IPS-NIHi7 (cell line): ENCODE measurements around the gene ZNF276.
A peak's percentile ranks its signal among the peaks of the same experiment; 100 is the strongest.
"Not testable (repeated sequence)": the region's sequence is repeated elsewhere in the genome, so short reads cannot be mapped to it uniquely, and the experiment has no call there.

Source experiments
- DNase-seq: peaks from one replicate; pipeline ENCODE4 v3.0.0; 2012; ENCODE audit warnings: mixed read lengths; ENCODE audit errors: extremely low spot score

Gene ZNF276

DNA sequence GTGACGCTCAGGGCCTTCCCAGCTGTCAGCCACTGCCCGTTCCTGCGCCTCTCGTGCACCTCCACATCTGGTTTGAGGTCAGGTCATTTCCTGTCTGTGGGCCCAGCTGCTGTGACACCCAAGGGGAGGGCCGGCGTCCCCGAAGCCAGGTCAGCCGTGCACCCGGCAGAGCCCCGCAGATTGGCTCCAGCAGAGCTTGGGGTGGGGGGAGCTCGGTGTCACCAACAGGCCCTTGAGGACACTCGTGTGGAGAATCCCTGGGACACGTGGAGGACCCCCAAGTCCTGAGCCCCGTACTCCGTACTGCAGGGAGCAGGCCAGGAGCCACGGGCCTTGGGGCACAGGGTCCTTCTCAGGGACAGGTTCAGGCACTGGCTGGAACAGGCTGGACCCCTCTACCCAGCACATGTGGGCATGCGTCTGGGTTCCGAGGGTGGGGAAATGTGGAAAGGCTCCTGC is 24.6 kb upstream of the ZNF276 start:
- no peak for DNase-seq

DNA sequence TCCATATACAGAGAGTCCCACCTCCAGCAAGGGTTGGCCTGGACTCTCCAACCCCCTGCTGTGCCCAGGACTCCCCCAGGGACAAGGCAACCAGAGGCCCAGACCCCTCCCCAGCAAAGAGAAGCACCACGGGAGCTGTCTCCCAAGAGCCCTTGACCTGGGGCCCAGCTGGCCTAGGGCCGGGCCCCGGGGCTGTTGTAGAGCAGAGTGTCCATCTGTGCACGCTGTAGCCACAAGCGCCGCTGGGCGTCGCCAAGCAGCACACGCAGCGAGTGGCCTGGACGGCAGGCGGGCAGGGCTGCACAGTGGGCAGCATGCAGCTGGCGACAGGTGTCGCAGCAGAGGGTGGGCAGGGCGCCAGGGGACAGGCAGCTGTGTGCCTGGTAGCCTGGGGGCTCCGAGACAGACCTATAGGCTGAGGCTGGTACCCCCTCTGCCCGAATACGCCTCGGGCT is 24.1 kb upstream of the ZNF276 start:
- DNase-seq = no peak

DNA sequence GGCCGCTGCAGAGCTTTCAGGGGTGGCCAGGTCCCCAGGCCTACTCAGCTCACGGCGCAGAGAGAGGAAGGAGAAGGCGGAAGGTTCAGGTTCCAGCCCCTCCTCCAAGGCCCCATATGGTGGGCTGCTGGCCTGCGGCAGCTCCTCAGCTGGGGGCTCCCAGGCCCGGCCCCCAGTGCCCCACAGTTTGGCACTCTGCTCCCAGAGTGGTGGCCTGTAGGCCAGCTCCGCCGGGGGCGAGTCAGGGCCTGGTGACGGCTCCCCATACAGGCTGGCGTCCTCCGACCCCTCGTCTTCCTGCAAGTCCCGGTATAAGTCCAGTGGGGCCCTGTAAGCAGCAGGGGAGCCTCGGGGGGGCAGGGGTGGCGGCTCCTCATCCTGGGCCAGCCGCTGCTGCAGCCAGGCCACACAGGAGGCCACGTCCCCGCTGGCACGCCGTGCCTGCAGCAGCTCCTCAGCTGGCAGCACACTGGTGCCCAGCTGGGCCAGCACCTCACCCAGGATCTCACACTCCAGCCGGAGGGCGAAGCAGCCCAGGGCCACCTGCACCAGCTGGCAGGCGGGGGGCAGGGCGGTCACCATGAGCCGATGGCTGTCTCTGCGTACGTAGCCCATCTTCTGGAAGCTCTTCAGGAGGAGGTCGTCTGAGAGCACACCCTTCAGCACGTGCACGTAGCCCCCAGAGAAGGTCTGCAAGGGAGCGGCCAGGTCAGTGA is 23.6 kb upstream of the ZNF276 start:
- no peak for DNase-seq

DNA sequence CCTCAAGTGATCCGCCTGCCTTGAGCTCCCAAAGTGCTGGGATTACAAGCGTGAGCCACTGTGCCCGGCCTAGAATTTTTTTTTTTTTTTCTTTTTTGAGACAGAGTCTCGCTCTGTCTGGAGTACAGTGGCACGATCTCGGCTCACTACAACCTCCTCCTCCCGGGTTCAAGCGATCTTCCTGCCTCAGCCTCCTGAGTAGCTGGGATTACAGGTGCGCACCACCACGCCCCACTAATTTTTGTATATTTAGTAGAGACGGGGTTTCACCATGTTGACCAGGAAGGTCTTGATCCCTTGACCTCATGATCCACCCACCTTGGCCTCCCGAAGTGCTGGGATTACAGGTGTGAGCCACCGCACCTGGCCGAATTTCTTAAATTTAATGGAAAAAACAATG is 22.6 kb upstream of the ZNF276 start:
- not testable (repeated sequence) for DNase-seq

DNA sequence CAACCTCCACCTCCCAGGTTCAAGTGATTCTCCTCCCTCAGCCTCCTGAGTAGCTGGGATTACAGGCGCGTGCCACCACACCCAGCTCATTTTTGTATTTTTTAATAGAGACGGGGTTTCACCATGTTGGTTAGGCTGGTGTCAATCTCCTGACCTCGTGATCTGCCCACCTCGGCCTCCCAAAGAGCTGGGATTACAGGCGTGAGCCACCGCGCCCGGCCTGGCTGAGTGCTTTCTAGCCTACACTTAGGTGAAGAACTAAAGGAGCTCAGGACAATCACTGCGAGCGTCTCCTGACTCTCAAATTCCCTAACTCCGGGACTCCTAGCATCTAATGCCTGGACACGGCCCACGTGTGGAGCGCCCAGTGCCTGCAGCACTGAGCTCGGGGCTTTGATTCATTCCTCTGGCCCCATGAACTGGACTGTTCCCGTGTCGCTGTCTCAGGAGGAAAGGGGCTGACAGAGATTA is 21.7 kb upstream of the ZNF276 start:
- DNase-seq = not testable (repeated sequence)

DNA sequence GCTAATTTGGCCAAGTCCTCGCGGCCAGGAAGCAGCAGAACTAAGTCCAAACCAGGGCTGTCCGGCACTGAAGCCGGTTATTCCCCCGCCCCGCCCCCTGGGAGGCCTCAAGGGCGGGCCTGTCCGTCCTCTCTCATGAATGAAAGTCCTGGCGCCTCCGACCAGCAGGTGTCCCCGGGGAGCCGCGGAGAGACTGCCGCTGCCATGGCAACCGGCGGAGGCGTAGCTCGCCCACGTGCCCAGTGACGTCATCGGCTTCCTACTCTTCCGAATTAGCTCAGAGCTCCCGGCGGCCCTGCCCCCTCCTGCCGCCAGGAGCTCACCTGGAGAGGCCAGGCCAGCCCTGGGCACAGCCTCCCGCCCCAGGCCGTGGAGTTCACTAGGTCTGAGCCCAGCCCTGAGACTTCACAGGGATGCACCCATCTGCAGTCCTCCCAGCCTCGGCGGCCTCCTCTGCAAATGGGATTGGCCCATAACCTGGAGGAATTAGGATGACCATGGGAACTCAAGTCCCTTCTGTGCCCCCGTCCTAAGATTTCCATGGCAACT is 21.2 kb upstream of the ZNF276 start:
- DNase-seq = peak; percentile 97

DNA sequence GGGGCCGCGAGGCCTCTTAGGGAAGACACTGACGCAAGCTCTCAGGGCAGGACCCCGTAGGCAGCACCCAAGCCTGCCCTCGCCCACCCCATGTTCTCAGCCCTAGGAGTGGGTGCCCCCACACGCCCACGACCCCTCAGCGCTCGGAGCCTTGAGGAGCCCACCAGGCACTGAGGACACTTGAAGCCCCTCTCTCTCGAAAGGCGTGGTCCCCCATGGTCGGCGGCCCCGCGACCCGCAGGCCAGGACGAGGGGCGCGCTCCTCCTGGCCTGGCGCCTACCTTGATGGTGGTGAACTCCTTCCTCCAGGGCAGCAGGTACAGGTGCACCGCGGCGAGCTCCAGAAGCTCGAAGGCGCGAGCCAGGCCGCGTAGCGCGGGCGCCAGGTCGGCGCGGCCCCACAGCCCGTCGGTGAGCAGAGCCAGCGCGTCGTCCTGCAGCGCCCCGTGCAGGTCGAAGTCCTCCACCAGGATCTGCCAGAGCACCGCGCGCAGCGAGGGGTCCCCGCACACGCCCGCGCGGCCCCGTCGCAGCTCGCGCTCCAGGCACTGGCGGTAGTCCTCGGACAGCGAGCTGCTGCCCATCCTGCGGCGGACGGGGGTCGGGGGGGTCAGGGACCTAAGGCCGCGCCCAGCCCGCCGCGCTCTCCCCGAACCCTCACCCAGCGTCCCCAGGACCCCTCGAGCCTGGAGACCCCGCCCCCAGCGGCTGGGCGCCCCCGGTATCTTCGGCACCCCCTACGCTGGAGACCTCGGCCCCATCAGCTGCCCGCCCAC is 20.5 kb upstream of the ZNF276 start:
- DNase-seq = peak; percentile 60

DNA sequence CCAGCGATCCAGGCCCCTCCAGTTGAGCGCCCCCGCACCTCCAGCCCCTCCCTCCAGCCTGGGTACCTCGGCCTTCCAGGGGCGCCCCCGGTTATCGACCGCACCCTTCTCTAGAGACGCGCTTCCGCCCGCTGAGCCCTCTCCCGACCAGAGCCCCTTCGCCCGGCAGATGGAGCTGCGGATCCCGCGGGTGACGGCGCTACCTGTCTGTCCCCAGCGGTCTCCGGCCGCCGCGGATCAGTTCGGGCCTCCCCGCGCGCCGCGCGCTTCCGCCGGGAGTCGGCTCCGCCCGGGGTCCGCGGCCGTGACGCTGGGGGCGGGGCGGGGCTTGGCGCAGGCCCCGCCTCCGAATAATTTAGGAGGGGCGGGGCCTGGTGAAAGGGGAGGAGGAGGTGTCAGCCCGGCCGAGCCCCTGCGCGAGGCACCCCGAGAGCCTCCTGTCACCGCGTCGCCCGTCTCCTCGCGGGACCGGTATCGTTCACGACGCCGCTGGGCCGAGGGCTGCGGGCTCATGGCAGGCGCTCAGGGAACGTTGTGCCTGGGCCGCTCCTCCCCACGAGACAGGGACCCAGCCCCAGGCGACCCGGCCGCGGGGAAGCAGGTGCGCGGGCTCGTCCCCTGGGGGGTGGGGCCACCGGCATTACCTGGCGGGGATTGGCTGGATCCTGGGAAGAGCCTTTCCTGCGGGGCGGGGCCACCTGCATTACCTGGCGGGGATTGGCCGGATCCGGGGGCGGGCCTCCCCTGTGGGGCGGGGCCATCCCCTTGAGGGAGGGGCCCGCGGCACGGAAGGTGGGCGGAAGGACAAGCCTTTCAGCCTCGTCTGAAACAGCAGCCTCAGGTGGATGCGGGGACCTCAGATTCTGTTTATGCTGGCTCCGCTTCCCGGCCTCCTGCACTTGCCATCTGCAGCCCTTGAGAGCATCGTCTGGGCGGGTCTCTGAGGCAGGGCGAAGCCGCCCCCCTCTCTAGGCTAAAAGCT is 19.6 kb upstream of the ZNF276 start, which contains the start of gene SPATA2L:
Gene SPATA2L (minus strand): TSS at position 281 of the 982 bp plus-strand sequence. CDS start 473 bp downstream, outside the sequence.
- DNase-seq = peak; percentile 96

DNA sequence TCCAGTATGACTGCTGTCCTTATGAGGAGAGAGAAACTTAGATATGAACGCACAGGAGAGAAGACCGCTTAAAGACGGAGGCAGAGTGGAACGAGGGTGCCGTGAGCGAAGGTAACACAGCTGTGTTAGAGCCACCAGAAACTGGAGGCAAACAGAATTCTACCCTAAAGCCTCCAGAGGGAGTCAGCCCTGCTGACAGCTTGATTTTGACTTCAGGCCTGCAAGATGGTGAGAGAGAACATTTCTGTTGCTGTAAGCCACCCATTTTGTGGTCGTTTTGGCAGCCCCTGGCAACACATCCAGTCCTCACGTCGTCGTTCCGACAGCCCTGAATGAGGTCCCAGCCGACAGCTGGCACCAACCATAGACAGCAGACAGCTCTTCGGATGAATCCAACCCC is 17.1 kb upstream of the ZNF276 start:
- DNase-seq = no peak

DNA sequence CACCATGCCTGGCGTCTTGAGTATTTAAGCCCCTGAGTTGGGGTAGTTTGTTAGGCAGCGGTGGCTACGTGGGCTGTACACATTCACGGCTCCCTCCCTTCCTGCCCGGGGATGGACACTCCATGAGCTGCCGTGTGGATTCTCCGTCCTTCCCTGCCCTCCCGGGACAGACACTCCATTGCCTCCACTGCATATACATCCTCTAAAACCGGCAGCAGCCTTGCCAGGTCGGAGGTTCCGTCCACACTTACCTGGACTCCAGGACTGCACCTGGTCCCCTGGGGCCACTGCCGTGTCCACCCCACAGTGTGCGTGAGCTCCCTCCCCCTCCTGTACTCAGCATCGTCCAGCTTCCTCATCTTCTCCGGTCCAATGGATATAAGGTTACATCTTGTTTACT is 16.3 kb upstream of the ZNF276 start:
- DNase-seq = no peak

DNA sequence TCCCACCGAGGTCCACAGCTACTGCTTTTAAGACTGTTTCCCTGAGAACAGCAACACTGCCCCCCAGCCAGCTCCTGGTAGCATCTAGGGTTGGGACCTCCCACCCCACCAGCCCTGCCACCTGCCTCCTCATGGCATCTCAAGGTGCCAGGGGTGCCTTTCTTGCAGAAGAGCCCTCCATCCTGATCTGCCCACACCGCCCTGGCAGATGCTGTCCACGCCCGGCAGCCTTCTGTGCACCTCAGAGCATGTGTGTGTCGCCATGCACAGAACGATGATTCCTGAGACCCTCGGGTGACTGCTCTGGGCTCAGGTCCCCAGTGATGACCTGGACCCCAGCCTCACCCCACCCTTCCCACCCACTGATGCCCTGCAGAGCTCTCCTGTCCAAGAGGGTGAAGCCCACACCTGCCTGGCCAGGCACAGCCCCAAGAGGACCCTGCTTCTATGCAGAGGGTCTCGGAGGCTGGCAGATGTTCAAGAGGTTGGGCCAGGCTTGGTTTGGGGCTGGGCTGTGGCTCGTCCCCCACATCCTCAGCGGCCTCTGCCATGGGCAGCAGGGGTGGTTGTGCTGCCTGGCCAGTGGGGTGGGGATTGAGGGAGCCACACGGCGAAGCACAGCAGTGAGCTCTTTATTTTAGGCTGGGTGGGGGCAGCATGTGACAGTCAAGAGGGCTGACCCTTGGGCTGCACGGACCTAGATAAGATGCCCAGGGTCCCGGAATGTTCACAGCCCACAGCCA is 14.6 kb upstream of the ZNF276 start:
- DNase-seq = no peak

DNA sequence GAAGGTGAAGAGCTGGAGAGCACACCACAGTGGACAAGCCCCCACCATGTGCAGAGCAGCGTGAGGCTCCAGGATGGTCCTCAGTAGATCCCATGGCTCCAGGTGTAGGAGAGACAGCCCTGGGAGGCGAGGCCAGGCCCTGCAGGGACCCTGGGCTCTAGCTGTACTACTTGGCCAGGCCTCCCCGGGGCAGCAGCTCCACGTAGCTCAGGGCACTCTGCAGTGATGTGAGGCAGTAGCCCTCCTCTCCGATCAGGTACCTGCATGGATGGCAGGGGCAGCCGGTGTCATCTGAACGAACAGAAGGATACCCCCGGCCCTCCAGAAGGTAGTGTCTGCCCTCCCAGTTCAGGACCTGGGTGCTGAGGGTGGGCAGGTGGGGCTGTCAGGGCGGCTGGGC is 13.6 kb upstream of the ZNF276 start:
- DNase-seq = no peak

DNA sequence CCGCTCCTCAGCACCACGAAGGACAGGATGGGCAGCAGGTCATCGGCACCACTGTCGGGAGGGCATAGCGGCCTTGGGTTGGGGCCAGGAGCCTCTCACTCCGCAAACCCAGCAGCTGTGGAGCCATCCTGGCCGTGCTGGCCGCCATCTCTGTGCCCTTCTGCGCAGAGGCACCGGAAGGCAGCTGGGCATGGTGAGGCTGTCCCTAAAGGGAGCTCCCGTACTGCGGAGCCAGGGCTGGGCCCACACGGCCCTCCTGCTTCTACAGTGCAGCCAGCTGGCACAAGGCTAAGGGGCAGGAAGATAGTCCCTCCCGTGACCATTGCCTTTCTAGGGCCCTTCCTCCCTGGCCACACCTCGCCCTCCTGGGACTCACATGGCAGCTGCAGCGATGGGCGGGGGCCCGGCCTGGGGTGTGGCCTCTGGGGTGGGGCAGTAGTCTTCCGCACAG is 12.8 kb upstream of the ZNF276 start:
- DNase-seq = no peak

DNA sequence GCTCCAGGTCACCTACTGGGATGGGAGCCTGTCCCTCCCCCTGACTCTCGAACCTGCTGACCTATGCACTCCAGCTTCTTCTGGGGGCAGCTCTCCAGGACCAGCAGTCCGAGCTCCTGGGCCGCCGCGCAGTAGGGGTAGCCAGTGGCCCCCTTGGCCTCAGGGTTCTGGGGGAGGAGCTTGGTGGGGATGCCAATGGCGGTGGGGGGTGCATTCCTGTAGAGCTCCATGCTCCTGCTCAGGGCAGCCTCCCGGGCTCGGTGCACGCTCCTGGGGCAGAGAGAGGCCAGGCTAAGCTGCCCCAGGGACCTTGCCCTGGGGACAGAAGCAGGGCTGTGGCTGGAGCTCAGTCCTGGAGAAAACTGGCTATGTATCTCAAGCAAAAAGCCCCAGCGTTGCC is 12.2 kb upstream of the ZNF276 start:
- DNase-seq = peak; percentile 43

DNA sequence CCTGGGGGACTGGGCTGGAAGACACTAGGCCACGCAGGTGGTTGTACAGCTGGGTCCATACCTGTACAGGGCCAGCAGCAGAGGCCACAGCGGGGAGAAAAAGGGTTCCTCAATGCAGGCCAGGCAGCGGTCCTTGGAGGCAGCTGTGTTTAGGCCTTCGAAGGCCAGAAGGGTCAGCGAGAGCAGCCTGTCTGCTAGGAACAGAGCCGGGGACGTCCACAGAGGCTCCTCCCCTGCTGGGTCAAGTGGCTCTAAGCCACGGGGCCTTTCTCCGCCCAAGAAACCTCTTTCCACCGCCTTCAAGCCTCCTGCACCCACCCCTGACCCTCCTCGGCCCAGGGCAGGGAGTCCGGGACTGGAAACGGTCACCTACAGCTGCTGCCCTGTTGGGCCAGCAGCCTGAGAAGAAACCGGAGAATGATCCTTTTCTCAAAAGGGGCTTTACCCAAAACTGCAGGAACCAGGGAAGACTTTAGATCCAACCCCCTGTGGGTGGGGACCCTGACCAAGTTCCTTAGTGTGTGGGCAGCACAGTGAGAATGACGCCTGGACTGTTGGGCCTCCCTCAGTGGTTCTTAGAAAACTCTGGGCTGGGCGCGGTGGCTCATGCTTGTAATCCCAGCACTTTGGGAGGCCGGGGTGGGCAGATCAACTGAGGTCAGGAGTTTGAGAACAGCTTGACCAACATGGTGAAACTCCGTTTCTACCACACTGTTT is 11.5 kb upstream of the ZNF276 start:
- no peak for DNase-seq

DNA sequence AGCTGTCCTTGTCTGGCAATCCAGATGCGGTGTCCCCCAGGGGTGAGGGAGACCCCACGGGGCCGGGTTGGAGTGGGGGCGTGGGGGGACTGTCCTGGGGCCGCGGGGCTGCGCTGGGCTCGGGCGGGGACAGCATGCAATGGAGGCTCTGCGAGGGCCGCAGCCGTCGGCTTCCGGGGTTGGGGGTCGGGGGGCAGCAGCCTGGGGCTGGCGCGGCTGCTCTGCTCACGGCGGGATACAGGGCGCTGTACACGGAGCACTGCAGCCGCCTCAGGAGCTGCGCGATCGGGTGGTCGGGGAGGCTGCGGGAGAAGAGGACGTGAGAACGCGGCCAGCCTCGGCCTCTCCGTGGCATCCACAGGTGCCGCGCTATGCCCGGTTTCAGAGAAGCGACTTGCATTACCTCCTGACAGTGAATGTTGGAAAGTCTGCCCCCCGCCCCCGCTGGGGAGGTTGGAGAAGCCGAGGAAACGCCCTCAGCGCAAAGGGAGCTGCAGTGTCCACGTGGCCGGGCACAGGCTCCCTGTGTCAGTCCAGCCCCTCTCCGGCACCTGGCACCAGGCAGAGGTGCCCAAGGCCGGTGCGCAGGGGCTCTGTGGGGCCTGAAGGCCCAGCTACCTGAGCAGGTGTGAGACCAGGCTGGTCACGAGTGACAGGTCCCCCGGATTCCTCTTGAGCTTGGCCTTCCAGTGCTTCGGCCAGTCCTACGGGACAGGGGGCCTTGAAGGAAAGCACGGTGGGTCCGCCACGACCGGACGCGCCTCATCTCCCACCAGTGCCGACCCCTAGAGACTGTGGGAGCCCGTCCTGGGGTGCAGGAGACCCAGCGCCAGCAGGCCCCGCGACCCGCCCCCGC is 10.4 kb upstream of the ZNF276 start:
- no peak for DNase-seq

DNA sequence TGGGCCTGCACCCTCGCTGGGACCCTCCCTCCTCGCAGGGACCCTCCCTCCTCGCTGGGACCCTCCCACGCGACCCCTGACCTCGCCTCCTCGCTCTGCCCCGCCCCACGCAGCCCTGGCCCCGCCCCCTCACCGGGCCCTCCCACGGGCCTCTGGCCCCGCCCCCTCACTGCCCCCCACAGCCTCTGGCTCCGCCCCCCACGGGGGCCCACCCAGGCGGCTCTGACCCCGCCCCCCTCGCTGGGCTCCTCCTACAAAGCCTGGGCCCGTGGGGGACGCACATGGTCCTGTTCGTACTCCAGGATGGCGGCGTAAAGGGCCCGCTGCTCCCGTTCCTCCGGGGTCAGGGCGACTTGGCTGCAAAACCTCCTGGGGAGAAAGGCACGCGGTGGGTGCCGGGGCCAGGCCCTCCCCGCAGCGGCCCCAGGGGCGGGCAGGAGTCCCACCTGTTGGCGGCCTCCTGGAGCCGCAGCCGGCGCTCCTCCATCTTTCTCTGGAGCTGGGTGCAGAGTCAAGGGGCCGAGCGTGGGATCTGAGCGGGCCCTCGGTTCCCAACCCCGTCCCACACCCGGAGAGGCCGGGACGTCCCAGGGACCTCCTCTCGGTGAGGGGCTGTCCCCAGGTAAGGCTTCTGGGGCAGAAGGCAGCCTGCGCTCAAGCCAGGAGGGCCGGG is 9.6 kb upstream of the ZNF276 start:
- peak; percentile 90 for DNase-seq

DNA sequence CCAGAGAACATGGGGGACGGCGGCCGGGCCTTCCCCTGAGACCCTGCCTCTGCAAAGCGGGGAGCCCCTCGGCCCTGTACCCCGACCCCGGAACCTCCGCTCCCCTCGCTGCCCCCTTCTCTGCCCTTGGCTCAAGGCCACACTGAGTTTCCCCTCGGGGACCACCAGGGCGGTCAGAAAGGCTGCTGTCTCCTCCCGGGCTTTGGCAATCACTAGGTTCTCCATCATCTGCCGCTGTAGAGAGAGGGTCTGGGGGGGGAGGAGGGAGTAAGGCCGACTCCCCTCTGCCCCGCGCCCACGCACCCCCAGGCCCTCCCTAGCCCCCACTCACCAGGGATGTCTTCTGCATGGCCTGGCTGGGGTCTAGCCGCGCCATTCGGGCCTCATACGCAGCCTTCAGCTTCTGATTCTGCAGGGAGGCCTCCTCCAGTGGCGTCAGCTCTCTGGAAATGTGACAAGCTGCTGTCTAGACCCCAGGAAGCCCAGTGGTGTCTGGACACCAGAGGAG is 9.0 kb upstream of the ZNF276 start:
- DNase-seq = no peak
